PC-3 (cell line): ENCODE measurements around the gene ATP1A4. TPM values are rescaled to one million over a fixed set of nuclear protein-coding genes. Genes with fewer than 3 reads are reported as not detected.

Experiments used
- ATAC-seq: fragments of 200-7000 bp; cut with Tn5 transposase; 2 replicates; pipeline ENCODE4 v1.9.1; 2020; ENCODE audit warnings: mild to moderate bottlenecking, moderate library complexity
- BruUV-seq: library from RNA; stranded (reverse); fragments of 400-500 nt; replicated peaks from 2 replicates; lab custom pipeline; 2021; lab: Mats Ljungman, UMichigan
- CTCF ChIA-PET: fragments of 300-600 bp; sonication (Branson Sonifier 250); formaldehyde crosslinking; loops from one replicate; lab custom pipeline; 2022; ENCODE audit warnings: antibody characterized with exemption; lab: Charles Lee
- POLR2A ChIA-PET: fragments of 300-600 bp; sonication (Branson Sonifier 250); formaldehyde crosslinking; loops from one replicate; lab custom pipeline; 2022; ENCODE audit warnings: antibody characterized with exemption; ENCODE audit not compliant: unreplicated experiment; lab: Charles Lee
- DNase-seq: peaks from one replicate; pipeline ENCODE4 v3.0.0-alpha.2; 2015
- H2AFZ ChIP-seq: fragments of 300-600 bp; sonication (generic); 2 replicates; pipeline ENCODE4 v1.6.0; 2016; ENCODE audit warnings: antibody characterized with exemption, low read length
- H3F3A ChIP-seq: fragments of 300-600 bp; sonication (generic); one replicate; pipeline ENCODE4 v1.6.0; 2017; ENCODE audit warnings: antibody characterized with exemption, low read length, control low read depth, mild to moderate bottlenecking; ENCODE audit not compliant: unreplicated experiment
- H3K27ac ChIP-seq: fragments of 300-600 bp; sonication (generic); 2 replicates; pipeline ENCODE4 v1.5.1; 2016; ENCODE audit warnings: mild to moderate bottlenecking, low read length
- H3K27me3 ChIP-seq: fragments of 300-600 bp; sonication (generic); 2 replicates; pipeline ENCODE4 v1.6.1; 2016; ENCODE audit warnings: low read length, mixed read lengths
- H3K36me3 ChIP-seq: fragments of 300-600 bp; sonication (generic); 2 replicates; pipeline ENCODE4 v1.6.1; 2016; ENCODE audit warnings: low read depth, mixed run types, low read length, mixed read lengths
- H3K4me1 ChIP-seq: fragments of 300-600 bp; sonication (generic); 2 replicates; pipeline ENCODE4 v1.5.1; 2016; ENCODE audit warnings: low read length; ENCODE audit not compliant: insufficient read depth
- H3K4me2 ChIP-seq: fragments of 300-600 bp; sonication (generic); 2 replicates; pipeline ENCODE4 v1.6.0; 2016; ENCODE audit warnings: low read length
- H3K4me3 ChIP-seq: fragments of 300-600 bp; sonication (generic); 2 replicates; pipeline ENCODE4 v1.5.1; 2016; ENCODE audit warnings: mild to moderate bottlenecking, low read length, mixed read lengths
- H3K79me2 ChIP-seq: fragments of 300-600 bp; sonication (generic); 2 replicates; pipeline ENCODE4 v1.6.1; 2017; ENCODE audit warnings: low read length, mixed read lengths
- H3K9ac ChIP-seq: fragments of 300-600 bp; sonication (generic); 2 replicates; pipeline ENCODE4 v1.6.0; 2016; ENCODE audit warnings: mild to moderate bottlenecking, low read length
- H3K9me2 ChIP-seq: fragments of 300-600 bp; sonication (generic); replicated peaks from 2 replicates; pipeline ENCODE4 v1.6.1; 2016; ENCODE audit warnings: mixed run types, low read length, mixed read lengths
- H3K9me3 ChIP-seq: fragments of 300-600 bp; sonication (generic); 2 replicates; pipeline ENCODE4 v1.6.1; 2016; ENCODE audit warnings: low read length, mixed read lengths
- H4K20me1 ChIP-seq: fragments of 300-600 bp; sonication (generic); 2 replicates; pipeline ENCODE4 v1.6.1; 2016; ENCODE audit warnings: low read length, mixed read lengths
- EZH2 ChIP-seq: fragments of 300-600 bp; sonication (generic); IDR thresholded peaks from one replicate; pipeline ENCODE4 v1.6.1; 2017; ENCODE audit warnings: antibody characterized with exemption, mild to moderate bottlenecking, low read length; ENCODE audit not compliant: unreplicated experiment
- EZH2phosphoT487 ChIP-seq: fragments of 300-600 bp; sonication (generic); IDR thresholded peaks from 2 replicates; pipeline ENCODE4 v1.6.1; 2018; ENCODE audit warnings: mild to moderate bottlenecking, antibody characterized with exemption, low read length, borderline replicate concordance
- intact Hi-C: fragments of 100-400 bp; cut with micrococcal nuclease; formaldehyde crosslinking; loops from 2 replicates; pipeline ENCODE4 v1.9.0; 2023
- total RNA-seq: library from RNA; depleted of rRNA; stranded (reverse); fragments of >200 nt; gene quantifications from 2 replicates; pipeline ENCODE4 v1.2.3, GENCODE V29; 2014
- TF ChIP-seq, protein P1 (sequence below): fragments of 300-600 bp; sonication (generic); conservative IDR thresholded peaks from 2 replicates; pipeline ENCODE4 v1.5.1; 2017; ENCODE audit warnings: antibody characterized with exemption, low read depth, mild to moderate bottlenecking, low read length

The ATP1A4 gene
- total RNA-seq, 1 experiment from 2014 or later, result 0.04 TPM

GRCh38 chr1:160189649-160190625, 38.5 kb downstream of the ATP1A4 start, which contains the start of gene CASQ1:
TSS of gene CASQ1 (plus strand) at chr1:160190575. CDS start at chr1:160190752, 177 bp downstream.
- no peak within 1 kb of the TSS for H3K27ac ChIP-seq

DNA sequence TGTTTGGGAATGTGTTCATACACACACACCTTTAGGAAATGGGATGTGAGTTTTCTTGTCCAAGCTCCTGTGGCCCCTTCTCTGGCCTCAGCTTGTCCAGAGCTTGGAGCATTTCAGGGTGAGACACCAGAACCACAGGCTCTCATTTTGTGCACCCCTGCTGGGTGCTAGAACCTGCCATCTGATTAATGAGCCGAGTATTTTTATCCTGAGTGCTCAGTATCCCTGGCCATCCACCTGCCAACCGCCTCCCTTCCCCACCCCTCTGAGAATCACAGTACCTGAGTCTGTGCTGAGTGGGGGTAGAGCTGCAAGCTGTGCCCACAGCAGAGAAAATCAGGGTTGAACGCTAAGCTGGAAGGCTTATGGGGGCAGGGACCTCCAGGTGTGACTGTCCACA, 40.4 kb downstream of the ATP1A4 start:
- ChIA-PET POLR2A (no interaction called here), CTCF (interaction anchor here (2.1 kb wide), 1 partner anchor 28 kb away, joined by 99 read pairs; no protein-coding TSS in a partner anchor)

More at GRCh38 chr1:160189649-160190625, 38.5 kb downstream of the ATP1A4 start, which contains the start of gene CASQ1:
- DNase-seq, result peak; percentile 51
- CTCF ChIA-PET, result no interaction called here
- H3F3A ChIP-seq, result no peaks in the 10 kb centered on the region
- POLR2A ChIA-PET, result interaction anchor here (0.5 to 0.6 kb wide), 2 partner anchors 67 to 160 kb away, joined by 4 to 7 read pairs; no protein-coding TSS in a partner anchor
- intact Hi-C loops, result no loop called here
- no peak within 1 kb of the TSS for H3K4me3 ChIP-seq
- H3K27me3 ChIP-seq, result no peaks in the 10 kb centered on the region
- BruUV-seq, result no TSS peak
- peaks cover 9% of the 10 kb centered on the region; the same call in 1 of the 2 replicates for H3K4me1 ChIP-seq
- no peak within 1 kb of the TSS for H3K4me2 ChIP-seq
- no peak within 1 kb of the TSS for H3K9ac ChIP-seq
- TF ChIP-seq EZH2 (no peak), EZH2phosphoT487 (no peak)
- TF ChIP-seq, protein P1, sequence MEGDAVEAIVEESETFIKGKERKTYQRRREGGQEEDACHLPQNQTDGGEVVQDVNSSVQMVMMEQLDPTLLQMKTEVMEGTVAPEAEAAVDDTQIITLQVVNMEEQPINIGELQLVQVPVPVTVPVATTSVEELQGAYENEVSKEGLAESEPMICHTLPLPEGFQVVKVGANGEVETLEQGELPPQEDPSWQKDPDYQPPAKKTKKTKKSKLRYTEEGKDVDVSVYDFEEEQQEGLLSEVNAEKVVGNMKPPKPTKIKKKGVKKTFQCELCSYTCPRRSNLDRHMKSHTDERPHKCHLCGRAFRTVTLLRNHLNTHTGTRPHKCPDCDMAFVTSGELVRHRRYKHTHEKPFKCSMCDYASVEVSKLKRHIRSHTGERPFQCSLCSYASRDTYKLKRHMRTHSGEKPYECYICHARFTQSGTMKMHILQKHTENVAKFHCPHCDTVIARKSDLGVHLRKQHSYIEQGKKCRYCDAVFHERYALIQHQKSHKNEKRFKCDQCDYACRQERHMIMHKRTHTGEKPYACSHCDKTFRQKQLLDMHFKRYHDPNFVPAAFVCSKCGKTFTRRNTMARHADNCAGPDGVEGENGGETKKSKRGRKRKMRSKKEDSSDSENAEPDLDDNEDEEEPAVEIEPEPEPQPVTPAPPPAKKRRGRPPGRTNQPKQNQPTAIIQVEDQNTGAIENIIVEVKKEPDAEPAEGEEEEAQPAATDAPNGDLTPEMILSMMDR, result no peak
- H3K9me2 ChIP-seq, result no peaks in the 10 kb centered on the region
- H3K36me3 ChIP-seq, result no peaks in the 10 kb centered on the region
- H4K20me1 ChIP-seq, result no peaks in the 10 kb centered on the region
- no peaks in the 10 kb centered on the region for H3K9me3 ChIP-seq
- ATAC-seq, result peak; percentile 20
- H3K79me2 ChIP-seq, result no peaks in the 10 kb centered on the region
- no peak within 1 kb of the TSS for H2AFZ ChIP-seq

More for the DNA sequence above, 40.4 kb downstream of the ATP1A4 start:
- Histone ChIP-seq H3K4me1 (peaks cover 9% of the 10 kb centered on the region; the same call in 1 of the 2 replicates), H3K27me3 (no peaks in the 10 kb centered on the region), H3K9me2 (no peaks in the 10 kb centered on the region), H3K4me2 (no peak overlapping the region), H3K79me2 (no peaks in the 10 kb centered on the region), H3K9me3 (no peaks in the 10 kb centered on the region), H3K9ac (no peak overlapping the region), H2AFZ (no peak overlapping the region), H3K4me3 (no peak overlapping the region), H3K36me3 (no peaks in the 10 kb centered on the region), H4K20me1 (no peaks in the 10 kb centered on the region), H3F3A (no peaks in the 10 kb centered on the region), H3K27ac (no peak overlapping the region)
- ATAC-seq, result no peak
- no TSS peak for BruUV-seq
- TF ChIP-seq EZH2 (no peak), EZH2phosphoT487 (no peak)
- TF ChIP-seq, protein P1, result no peak
- intact Hi-C loops, result loop anchor here (2.0 kb wide), 1 partner anchor 53 kb away; no protein-coding TSS in a partner anchor
- no peak for DNase-seq
